GM15510 (cell line): ENCODE measurements around the gene PRPSAP1.

ENCODE experiments used
- POLR2A ChIP-seq: IDR thresholded peaks from 3 replicates; pipeline ENCODE4 v1.6.1; 2011; ENCODE audit warnings: borderline replicate concordance; ENCODE audit not compliant: insufficient read length; ENCODE audit errors: extremely low read depth

PRPSAP1 gene

DNA sequence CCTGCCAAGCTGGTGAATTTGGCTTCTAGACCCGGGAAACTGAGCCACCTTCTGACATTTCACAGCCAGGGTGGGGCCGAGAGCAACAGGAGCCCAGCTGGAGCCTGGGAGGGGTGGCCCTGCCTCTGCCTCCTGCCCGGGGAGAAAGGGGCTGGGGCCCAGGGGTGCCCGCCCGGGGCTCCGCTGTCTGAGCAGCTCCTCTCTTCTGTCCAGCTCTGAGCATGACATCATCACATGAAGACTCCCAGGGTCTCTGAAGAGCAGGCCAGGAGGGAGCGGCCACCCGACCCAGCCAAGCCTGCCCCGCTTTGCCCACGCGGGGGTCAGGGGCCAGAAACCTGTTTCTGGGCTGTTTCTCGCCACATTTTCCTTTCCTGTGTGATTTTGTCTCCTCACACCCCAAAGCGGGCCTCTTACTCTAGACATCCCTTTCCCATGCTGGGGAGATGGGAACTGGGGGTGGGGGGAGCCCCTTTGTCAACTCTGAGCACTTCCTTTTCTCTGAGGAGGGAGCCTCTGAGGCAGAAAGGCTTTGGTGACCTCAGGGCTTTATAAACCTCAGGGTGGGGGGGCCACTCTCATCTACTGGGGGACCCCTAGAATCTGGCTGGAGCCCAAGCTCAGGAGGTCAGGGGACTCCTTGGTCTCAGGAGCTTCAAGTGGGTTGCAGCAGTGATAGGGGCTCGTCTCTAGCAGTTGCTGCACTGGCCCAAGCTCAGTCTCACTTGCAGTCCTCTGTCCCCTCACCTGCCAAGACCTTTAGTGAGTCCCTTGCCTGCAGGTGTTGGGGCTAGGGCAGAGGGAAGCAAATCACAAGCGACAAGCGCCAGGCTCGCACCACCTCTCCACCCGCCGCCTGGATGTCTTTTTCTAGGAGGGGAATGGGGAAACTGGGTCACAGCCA is 80.9 kb downstream of the PRPSAP1 start:
- no peak for TF ChIP-seq POLR2A

- peak; percentile 74 for TF ChIP-seq POLR2A
Observed at GRCh38 chr17:76271669-76272540, 81.8 kb downstream of the PRPSAP1 start.

- peak; percentile 39 for TF ChIP-seq POLR2A
Observed at GRCh38 chr17:76270770-76271668, 82.7 kb downstream of the PRPSAP1 start.

- peak; percentile 41 for TF ChIP-seq POLR2A
Observed at GRCh38 chr17:76270127-76270592, 83.6 kb downstream of the PRPSAP1 start.

DNA sequence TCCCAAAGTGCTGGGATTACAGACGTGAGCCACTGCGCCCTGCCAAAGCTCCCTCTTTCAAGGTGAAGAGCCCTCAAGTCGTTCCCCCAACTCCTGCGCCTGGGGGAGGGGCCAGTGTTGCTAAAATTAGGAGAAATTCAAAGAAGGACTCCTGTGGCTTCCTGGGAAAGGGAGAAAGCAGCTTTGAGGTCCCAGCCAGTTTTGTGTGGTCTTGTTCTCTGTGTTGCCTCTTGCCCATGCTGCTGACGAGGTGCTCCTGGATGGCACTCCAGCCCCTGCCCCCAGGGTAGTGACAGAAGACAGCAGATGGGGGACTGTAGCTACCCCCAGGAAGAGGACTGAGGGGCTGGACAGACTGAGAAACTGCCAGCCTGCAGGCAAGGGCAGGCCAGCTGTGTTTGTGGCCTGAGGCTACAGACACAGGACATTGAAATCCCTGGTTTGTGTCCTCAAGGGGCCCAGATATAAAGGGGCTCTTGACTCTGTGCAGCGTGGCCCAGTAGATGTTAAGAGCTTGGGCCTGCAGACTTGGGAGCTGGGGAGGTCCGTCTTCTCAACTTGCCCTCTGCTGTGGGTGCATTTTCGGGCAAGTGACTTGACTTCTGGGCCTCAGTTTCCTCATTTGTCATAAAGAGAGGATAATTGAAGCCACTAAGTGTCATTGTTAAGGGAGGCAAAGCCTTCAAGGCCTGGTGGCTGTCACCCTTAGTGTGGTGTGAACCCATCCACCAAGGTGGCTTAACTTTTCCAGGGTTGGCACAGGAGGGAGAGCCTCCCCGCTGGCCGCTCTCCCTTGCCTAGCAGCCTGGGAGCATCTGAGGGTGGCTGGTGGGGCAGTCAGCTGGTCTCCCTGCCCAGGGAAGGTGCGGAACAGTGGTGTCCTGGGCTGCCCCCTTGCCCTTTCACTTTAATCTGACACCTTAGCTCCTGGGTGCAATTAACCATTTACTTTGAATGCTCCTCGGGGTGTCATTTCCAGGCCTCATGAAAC is 84.4 kb downstream of the PRPSAP1 start:
- TF ChIP-seq POLR2A: peak; percentile 1

- peak; percentile 78 for TF ChIP-seq POLR2A
Observed at GRCh38 chr17:76268015-76268749, 85.5 kb downstream of the PRPSAP1 start.

- TF ChIP-seq POLR2A: peak; percentile 18
Observed at GRCh38 chr17:76267581-76268001, 86.1 kb downstream of the PRPSAP1 start.

DNA sequence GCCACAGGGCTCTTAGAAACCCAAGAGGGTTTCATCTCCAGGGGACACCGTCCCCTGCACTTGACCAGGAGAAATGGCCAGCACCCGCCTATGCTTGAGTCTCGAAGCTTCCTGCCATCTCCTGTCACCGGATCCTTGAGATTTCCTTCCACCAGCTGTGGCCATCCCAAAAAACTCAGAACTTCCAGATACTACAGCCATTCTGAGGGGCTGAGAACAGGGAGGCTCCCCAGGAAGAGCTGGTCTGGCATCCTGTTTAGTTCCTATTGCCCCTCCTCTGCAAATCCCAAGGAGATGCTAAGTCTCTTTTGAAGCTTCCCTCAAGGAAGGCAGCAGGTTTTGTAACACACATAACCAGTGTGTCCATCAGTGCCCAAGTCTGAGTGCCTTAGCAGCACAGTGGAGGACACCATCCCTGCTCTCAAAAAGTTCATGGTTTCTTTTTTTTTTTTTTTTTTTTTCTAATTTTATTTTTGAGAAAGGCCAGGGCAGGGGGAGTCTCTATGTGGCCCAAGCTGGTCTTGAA is 86.6 kb downstream of the PRPSAP1 start:
- peak; percentile 15 for TF ChIP-seq POLR2A

GRCh38 chr17:76266244-76266938 is 87.3 kb downstream of the PRPSAP1 start:
- TF ChIP-seq POLR2A: peak; percentile 21

GRCh38 chr17:76265624-76266243 is 88.0 kb downstream of the PRPSAP1 start:
- TF ChIP-seq POLR2A: no peak

DNA sequence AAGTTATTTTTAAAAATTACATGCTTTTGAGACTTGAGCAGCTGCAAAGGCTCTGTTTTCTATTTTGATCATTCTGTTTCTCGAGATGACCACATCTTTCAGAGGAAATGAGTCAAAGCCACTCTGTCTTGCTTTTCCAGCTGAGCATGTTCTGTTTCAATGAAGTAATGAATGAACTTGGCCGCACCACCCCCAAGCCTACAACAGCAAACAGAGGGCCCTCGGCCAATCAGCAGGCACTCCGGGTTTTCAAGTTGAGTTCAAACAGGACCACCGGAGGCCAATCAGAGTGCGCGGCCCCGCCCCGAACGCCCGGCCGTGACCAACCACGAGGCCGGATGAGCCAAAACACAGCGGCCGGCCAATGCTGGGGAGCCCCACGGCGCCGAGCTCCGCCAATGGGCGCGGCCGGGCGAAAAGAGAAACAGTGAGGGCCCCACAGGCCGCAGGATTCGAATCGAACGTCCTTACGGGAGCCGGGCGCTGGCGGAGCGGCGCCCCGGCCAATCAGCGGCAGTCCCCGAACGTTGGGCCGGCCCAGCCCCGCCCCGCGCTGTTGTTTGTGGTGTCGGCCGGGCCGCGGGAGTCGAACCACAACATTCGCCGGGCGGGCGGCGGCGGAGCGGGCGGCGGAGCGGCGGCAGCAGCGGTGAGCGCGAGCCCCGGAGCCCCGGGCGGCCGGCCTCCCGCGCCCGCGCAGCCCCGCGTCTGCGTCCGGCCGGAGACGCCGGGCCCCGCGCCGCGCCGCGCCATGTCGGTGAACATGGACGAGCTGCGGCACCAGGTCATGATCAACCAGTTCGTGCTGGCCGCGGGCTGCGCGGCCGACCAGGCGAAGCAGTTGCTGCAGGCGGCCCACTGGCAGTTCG is 88.7 kb downstream of the PRPSAP1 start, which contains the start of gene UBALD2:
Gene UBALD2 (plus strand): TSS at position 594 of the 869 bp plus-strand sequence. CDS start 158 bp downstream, at position 752.
- TF ChIP-seq POLR2A: peak; percentile 95

GRCh38 chr17:76264425-76264754 is 89.3 kb downstream of the PRPSAP1 start:
- TF ChIP-seq POLR2A: no peak
